ENCODE results near the gene GADD45B.
"Not testable (repeated sequence)": the region's sequence is repeated elsewhere in the genome, so short reads cannot be mapped to it uniquely, and the experiment has no call there.

The GADD45B gene

GRCh38 chr19:2443785-2444182 is 32.1 kb upstream of the GADD45B start:
- DNase-seq (ENCODE audit: low read depth in 1 of 2, low spot score in 1 of 2) = no peak

GRCh38 chr19:2444251-2445002 is 31.5 kb upstream of the GADD45B start:
- no peak for DNase-seq (ENCODE audit: low read depth in 1 of 2, low spot score in 1 of 2)

- no peak for DNase-seq (ENCODE audit: low read depth in 1 of 2, low spot score in 1 of 2)
Observed at GRCh38 chr19:2446381-2446780, 29.5 kb upstream of the GADD45B start.

GRCh38 chr19:2449019-2449418 is 26.9 kb upstream of the GADD45B start:
- DNase-seq (ENCODE audit: low read depth in 1 of 2, low spot score in 1 of 2) = no peak

- DNase-seq (ENCODE audit: low read depth in 1 of 2, low spot score in 1 of 2) = no peak
Observed at GRCh38 chr19:2451138-2451537, 24.8 kb upstream of the GADD45B start.

GRCh38 chr19:2451741-2452140 is 24.2 kb upstream of the GADD45B start:
- DNase-seq (ENCODE audit: low read depth in 1 of 2, low spot score in 1 of 2) = no peak

- no peak for DNase-seq (ENCODE audit: low read depth in 1 of 2, low spot score in 1 of 2)
Observed at GRCh38 chr19:2453431-2454025, 22.4 kb upstream of the GADD45B start.

GRCh38 chr19:2454199-2454961 is 21.5 kb upstream of the GADD45B start:
- DNase-seq (ENCODE audit: low read depth in 1 of 2, low spot score in 1 of 2) = no peak

GRCh38 chr19:2454962-2455850 is 20.7 kb upstream of the GADD45B start:
- DNase-seq (ENCODE audit: low read depth in 1 of 2, low spot score in 1 of 2) = no peak

- no peak for DNase-seq (ENCODE audit: low read depth in 1 of 2, low spot score in 1 of 2)
Observed at GRCh38 chr19:2455851-2456570, 19.9 kb upstream of the GADD45B start.

GRCh38 chr19:2457394-2458037 is 18.4 kb upstream of the GADD45B start:
- no peak for DNase-seq (ENCODE audit: low read depth in 1 of 2, low spot score in 1 of 2)

GRCh38 chr19:2458054-2458453 is 17.9 kb upstream of the GADD45B start:
- DNase-seq (ENCODE audit: low read depth in 1 of 2, low spot score in 1 of 2) = no peak

- not testable (repeated sequence) for DNase-seq (ENCODE audit: low read depth in 1 of 2, low spot score in 1 of 2)
Observed at GRCh38 chr19:2458776-2459175, 17.2 kb upstream of the GADD45B start.

- no peak for DNase-seq (ENCODE audit: low read depth in 1 of 2, low spot score in 1 of 2)
Observed at GRCh38 chr19:2460245-2460644, 15.7 kb upstream of the GADD45B start.

- peak; percentile 29 to 45 for DNase-seq (ENCODE audit: low read depth in 1 of 2, low spot score in 1 of 2)
Observed at GRCh38 chr19:2461751-2462634, 13.9 kb upstream of the GADD45B start.

GRCh38 chr19:2462635-2463421 is 13.1 kb upstream of the GADD45B start:
- no peak for DNase-seq (ENCODE audit: low read depth in 1 of 2, low spot score in 1 of 2)

- DNase-seq (ENCODE audit: low read depth in 1 of 2, low spot score in 1 of 2) = not testable (repeated sequence)
Observed at GRCh38 chr19:2463694-2464093, 12.2 kb upstream of the GADD45B start.

GRCh38 chr19:2464389-2464788 is 11.5 kb upstream of the GADD45B start:
- no peak for DNase-seq (ENCODE audit: low read depth in 1 of 2, low spot score in 1 of 2)
